GM08714 (cell line): ENCODE results near the gene LETM1.
"Not testable (repeated sequence)": the region's sequence is repeated elsewhere in the genome, so short reads cannot be mapped to it uniquely, and the experiment has no call there.

Experiments used
- H3K4me3 ChIP-seq: fragments of 200-500 bp; sonication (Bioruptor generic); 2 replicates; pipeline ENCODE4 v1.5.1; 2014; ENCODE audit warnings: mild to moderate bottlenecking, low read length, inconsistent platforms
- ZNF274 ChIP-seq: IDR thresholded peaks from 2 replicates; pipeline ENCODE4 v1.6.1; 2012; ENCODE audit warnings: mild to moderate bottlenecking, low read depth, low read length

Gene LETM1

GRCh38 chr4:1850276-1850675, 5.7 kb downstream of the LETM1 start:
- H3K4me3 ChIP-seq: no peak overlapping the region
- TF ChIP-seq ZNF274: no peak

- TF ChIP-seq ZNF274: no peak
- no peak overlapping the region for H3K4me3 ChIP-seq
Observed at GRCh38 chr4:1846580-1846979, 9.4 kb downstream of the LETM1 start.

DNA sequence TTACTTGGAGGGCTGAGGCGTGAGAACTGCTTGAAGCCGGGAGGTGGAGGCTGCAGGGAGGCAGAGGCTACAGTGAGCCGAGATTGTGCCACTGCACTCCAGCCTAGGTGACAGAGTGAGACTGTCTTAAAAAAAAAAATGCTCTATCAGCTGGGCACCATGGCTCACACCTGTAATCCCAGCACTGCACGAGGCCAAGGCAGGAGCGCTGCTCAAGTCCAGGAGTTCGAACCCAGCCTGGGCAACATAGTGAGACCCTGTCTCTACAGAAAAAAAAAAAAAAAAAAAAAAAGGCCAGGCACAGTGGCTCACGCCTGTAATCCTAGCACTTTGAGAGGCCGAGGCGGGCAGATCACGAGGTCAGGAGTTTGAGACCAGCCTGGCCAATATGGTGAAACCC, 11.3 kb downstream of the LETM1 start:
- H3K4me3 ChIP-seq: not testable (repeated sequence)

DNA sequence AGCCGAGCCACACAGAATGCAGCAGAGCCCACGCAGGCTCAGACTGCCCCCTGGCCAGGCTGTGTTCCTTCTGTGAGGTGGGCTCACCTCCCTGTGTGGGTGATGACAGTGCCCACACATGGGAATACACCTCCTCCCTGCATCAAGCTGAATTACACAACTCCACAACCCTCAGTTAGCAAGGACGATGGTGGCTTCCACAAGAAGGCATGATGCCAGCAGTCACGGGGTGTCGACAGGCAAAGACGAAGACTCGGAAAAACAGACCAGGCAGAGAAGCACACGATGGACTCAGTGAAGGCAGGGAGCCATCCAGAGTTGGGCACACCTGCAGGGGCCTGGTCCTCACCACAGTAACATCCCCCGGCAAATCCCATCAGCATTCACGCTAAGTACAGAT, 12.1 kb downstream of the LETM1 start:
- no peak overlapping the region for H3K4me3 ChIP-seq
- TF ChIP-seq ZNF274: no peak

- TF ChIP-seq ZNF274: no peak
- no peak overlapping the region for H3K4me3 ChIP-seq
Observed at GRCh38 chr4:1842993-1843448, 12.9 kb downstream of the LETM1 start.

- no peak for TF ChIP-seq ZNF274
- no peak overlapping the region for H3K4me3 ChIP-seq
Observed at GRCh38 chr4:1842339-1842895, 13.5 kb downstream of the LETM1 start.

- no peak for TF ChIP-seq ZNF274
- no peak overlapping the region for H3K4me3 ChIP-seq
Observed at GRCh38 chr4:1841887-1842210, 14.1 kb downstream of the LETM1 start.

DNA sequence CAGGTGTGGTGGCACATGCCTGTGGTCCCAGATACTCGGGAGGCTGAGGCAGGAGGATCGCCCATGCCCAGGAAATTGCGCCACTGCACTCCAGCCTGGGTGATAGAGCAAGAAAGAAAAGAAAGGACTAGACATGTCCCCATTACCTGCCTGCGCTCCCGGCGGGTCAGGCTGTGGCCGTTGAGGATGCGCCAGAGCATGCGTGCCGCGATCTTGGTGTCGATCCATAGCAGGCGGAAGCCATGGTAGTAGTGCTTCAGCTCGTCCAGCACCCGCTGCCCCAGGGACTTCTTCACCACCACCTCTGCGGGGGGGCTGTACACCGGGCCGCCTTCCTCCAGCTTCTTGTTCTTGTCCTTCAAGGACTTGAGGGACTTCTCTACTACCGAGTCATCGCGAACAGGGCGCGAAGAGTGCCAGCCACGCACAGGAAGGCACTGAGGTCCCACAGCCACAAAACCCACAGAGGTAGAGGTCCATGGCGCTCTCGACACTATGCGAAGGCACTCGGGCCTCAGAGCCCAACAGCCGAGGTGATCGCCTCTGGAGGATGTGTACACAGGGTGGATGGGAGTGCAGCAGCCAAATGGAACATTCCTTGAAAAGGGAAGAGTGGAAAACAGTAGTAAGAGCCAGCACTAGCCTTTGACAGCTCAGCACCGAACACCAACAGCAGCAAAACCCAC, 14.6 kb downstream of the LETM1 start:
- H3K4me3 ChIP-seq: no peak overlapping the region
- no peak for TF ChIP-seq ZNF274

- TF ChIP-seq ZNF274: no peak
Observed at GRCh38 chr4:1839282-1839681, 16.7 kb downstream of the LETM1 start.

GRCh38 chr4:1837069-1837468, 18.9 kb downstream of the LETM1 start:
- H3K4me3 ChIP-seq: no peak overlapping the region
- TF ChIP-seq ZNF274: no peak

More at GRCh38 chr4:1839282-1839681, 16.7 kb downstream of the LETM1 start:
- H3K4me3 ChIP-seq: no peak overlapping the region

DNA sequence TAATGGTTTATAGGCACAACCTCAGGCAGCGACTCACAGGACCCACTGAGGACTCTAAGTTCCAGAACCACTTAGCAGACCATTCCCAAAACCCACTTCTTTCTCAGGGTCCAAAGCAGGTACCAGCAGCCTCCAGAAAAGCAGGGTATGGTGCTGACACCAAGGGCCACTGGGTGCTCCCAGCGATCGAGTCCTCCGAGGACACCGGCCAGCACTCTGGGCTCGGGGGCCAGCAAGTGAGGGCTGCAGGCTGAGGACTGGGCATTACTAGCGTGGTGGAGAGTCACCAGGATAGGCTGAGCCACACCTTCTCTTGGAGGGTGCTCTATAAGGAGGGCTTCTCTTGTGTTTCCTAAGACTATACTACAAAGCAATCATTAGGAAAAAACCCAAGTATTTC, 19.3 kb downstream of the LETM1 start:
- H3K4me3 ChIP-seq: no peak overlapping the region
- TF ChIP-seq ZNF274: no peak

- H3K4me3 ChIP-seq: not testable (repeated sequence)
Observed at GRCh38 chr4:1835836-1836235, 20.1 kb downstream of the LETM1 start.

GRCh38 chr4:1834047-1834775, 21.7 kb downstream of the LETM1 start:
- H3K4me3 ChIP-seq: no peak overlapping the region
- TF ChIP-seq ZNF274: no peak

- TF ChIP-seq ZNF274: no peak
- no peak overlapping the region for H3K4me3 ChIP-seq
Observed at GRCh38 chr4:1833307-1834046, 22.5 kb downstream of the LETM1 start.

DNA sequence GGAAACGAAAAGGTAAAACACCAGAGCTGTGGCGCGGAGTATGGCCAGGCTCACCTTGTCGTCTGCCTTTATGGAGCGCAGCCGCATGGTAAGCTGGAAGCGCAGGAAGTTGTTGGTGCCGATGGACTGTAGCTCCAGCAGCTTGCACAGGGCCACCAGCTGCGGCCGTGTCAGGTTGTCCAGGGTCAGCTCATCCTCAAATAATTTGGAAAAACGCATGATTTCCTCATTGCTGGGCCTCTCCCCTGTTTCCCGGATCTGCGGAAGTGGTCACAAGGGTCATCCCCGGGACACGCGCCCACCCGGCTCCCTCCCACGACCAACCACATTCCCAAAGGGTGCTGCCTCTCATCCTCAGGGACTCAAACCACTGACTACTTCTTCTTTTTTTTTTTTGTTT, 23.3 kb downstream of the LETM1 start:
- no peak for TF ChIP-seq ZNF274

More for the DNA sequence above, 23.3 kb downstream of the LETM1 start:
- H3K4me3 ChIP-seq: no peak overlapping the region
